ENCODE data around the gene SNAP25. TPM values are rescaled to one million over a fixed set of nuclear protein-coding genes. Genes with fewer than 3 reads are reported as not detected.

The SNAP25 gene
- total RNA-seq (2021; ENCODE audit: unreplicated experiment) (0.39 TPM), Bru-seq, nascent RNA (percentile 14 among the genes with signal in this experiment), BruChase-seq, experiment 1, labeled RNA remaining after a 6-hour chase (percentile 9 among the genes with signal in this experiment), BruChase-seq, experiment 2, labeled RNA remaining after a 2-hour chase (percentile 14 among the genes with signal in this experiment)
- 0.04 and 0.18 TPM in 2 replicates for polyA plus RNA-seq (2012)
- long read RNA-seq, partial matches to known transcripts = 0 of 1 reads
- long read RNA-seq, other reads (novel, unspliced or antisense) = 0 of 1 reads

- ATAC-seq (peak; percentile 71), DNase-seq (ENCODE audit: low read depth, low spot score) (peak; percentile 54)
- H3K27me3 ChIP-seq (ENCODE audit: insufficient read depth, low read length) = peaks cover 19% of the 10 kb centered on the region; the same call in 1 of the 2 replicates
- H3K4me3 ChIP-seq (replicated peaks in 1 of 2; ENCODE audit: low read depth in 1 of 2, low read length in 2 of 2) = peak within 1 kb of the TSS; percentile 34 to 49
- no peaks in the 10 kb centered on the region for H4K20me1 ChIP-seq (ENCODE audit: insufficient read depth)
- CTCF ChIA-PET = no interaction called here
- H3K4me2 ChIP-seq (ENCODE audit: low read length) = peak within 1 kb of the TSS; percentile 75
- no peak within 1 kb of the TSS for H2AFZ ChIP-seq (ENCODE audit: low read depth, low read length, poor library complexity, severe bottlenecking)
- H3K79me2 ChIP-seq (ENCODE audit: insufficient read depth, low read length) = no peaks in the 10 kb centered on the region
- no TSS peak for BruUV-seq (replicated peaks)
- no peak within 1 kb of the TSS for H3K9ac ChIP-seq (ENCODE audit: low read length)
- intact Hi-C loops (cut with micrococcal nuclease) = no loop called here
- peaks cover 4 to 6% of the 10 kb centered on the region in 2 experiments; a peak in 2 of 4 replicates for H3K4me1 ChIP-seq (ENCODE audit: control insufficient read depth in 1 of 2, insufficient read depth in 2 of 2, low read length in 2 of 2)
- no peaks in the 10 kb centered on the region for H3K9me3 ChIP-seq (ENCODE audit: control insufficient read depth in 1 of 2, insufficient read depth in 1 of 2, low read depth in 1 of 2, low read length in 2 of 2)
- no peak within 1 kb of the TSS for H3K27ac ChIP-seq (ENCODE audit: low read depth, low read length)
- RAD21 ChIA-PET (ENCODE audit: low non-redundant PET in 1 of 2, low total read pairs in 2 of 2, uncharacterized antibody in 2 of 2, unreplicated experiment in 2 of 2) = interaction anchor here in 1 of 2 experiments (0.6 kb wide), 1 partner anchor 128 kb away, joined by 4 read pairs; no protein-coding TSS in a partner anchor
- H3K36me3 ChIP-seq (ENCODE audit: control insufficient read depth in 1 of 2, insufficient read depth in 2 of 2, low read length in 2 of 2) = no peaks in the 10 kb centered on the region
- H3K9me2 ChIP-seq (ENCODE audit: insufficient read depth) = no peaks in the 10 kb centered on the region
- POLR2A ChIA-PET = interaction anchor here (0.6 kb wide), 1 partner anchor 47 kb away, joined by 4 read pairs; no protein-coding TSS in a partner anchor
- TF ChIP-seq CTCF (IDR thresholded peaks at IDR 0.05 in 2 of 3, conservative IDR thresholded peaks at IDR 0.05 in 1 of 3; ENCODE audit: borderline replicate concordance in 1 of 3, insufficient read depth in 1 of 3, low read depth in 2 of 3, low read length in 2 of 3) (no peak), SP1 (IDR thresholded peaks at IDR 0.05; ENCODE audit: low read depth) (no peak), JUND (IDR thresholded peaks at IDR 0.05) (no peak), ATF3 (IDR thresholded peaks at IDR 0.05) (no peak), RAD21 (IDR thresholded peaks at IDR 0.05; ENCODE audit: low read depth) (no peak), ZBTB33 (IDR thresholded peaks at IDR 0.05; ENCODE audit: extremely low read depth, insufficient replicate concordance, low read length) (no peak), POLR2A (IDR thresholded peaks at IDR 0.05; ENCODE audit: borderline replicate concordance, extremely low read depth, insufficient read depth, insufficient read length) (no peak), SIN3A (IDR thresholded peaks at IDR 0.05; ENCODE audit: low read depth) (no peak), EGR1 (IDR thresholded peaks at IDR 0.05; ENCODE audit: low read depth) (no peak), TCF7L2 (IDR thresholded peaks at IDR 0.05; ENCODE audit: borderline replicate concordance, extremely low read depth, insufficient read depth, insufficient read length) (peak; percentile 80), CEBPB (IDR thresholded peaks at IDR 0.05; ENCODE audit: low read depth) (no peak), POLR2AphosphoS5 (IDR thresholded peaks at IDR 0.05; ENCODE audit: low read depth, low read length) (no peak), MAX (IDR thresholded peaks at IDR 0.05) (no peak), EZH2 (IDR thresholded peaks at IDR 0.05) (no peak), SRF (IDR thresholded peaks at IDR 0.05; ENCODE audit: low read depth) (no peak), ELF1 (IDR thresholded peaks at IDR 0.05; ENCODE audit: borderline replicate concordance, low read depth) (no peak), REST (IDR thresholded peaks at IDR 0.05; ENCODE audit: low read depth) (peak; percentile 17; the same call in 1 of the 2 replicates)
Measured at GRCh38 chr20:10218536-10219451, at the start of gene SNAP25. Gene SNAP25 (plus strand): TSS chr20:10218830. CDS start chr20:10275492, 56,662 bp downstream.
